GM23338 (cell line): ENCODE results near the gene DDX46. TPM values are rescaled to one million over a fixed set of nuclear protein-coding genes. Genes with fewer than 3 reads are reported as not detected.
A peak's percentile ranks its signal among the peaks of the same experiment; 100 is the strongest.

Experiments used
- ATAC-seq: fragments of 200-7000 bp; cut with Tn5 transposase; 3 replicates; pipeline ENCODE4 v1.9.1; 2020
- DNase-seq: peaks from one replicate; pipeline ENCODE4 v3.0.0-alpha.2; 2015; ENCODE audit warnings: low spot score
- H2AFZ ChIP-seq: fragments of 200-600 bp; sonication (generic); 2 replicates; pipeline ENCODE4 v1.8.0; 2016; ENCODE audit warnings: antibody characterized with exemption, mild to moderate bottlenecking, moderate library complexity
- H3F3A ChIP-seq: fragments of 200-600 bp; sonication (generic); replicated peaks from 2 replicates; pipeline ENCODE4 v1.8.0; 2017; ENCODE audit warnings: antibody characterized with exemption, mixed run types, low read depth
- H3K27ac ChIP-seq: fragments of 200-600 bp; sonication (generic); 2 replicates; pipeline ENCODE4 v1.6.1; 2016; ENCODE audit warnings: low read depth
- H3K27me3 ChIP-seq: fragments of 200-600 bp; sonication (generic); 2 replicates; pipeline ENCODE4 v1.8.0; 2016; ENCODE audit warnings: mild to moderate bottlenecking, mixed run types, moderate library complexity; ENCODE audit not compliant: insufficient read depth
- H3K36me3 ChIP-seq: fragments of 200-600 bp; sonication (generic); 2 replicates; pipeline ENCODE4 v1.8.0; 2016; ENCODE audit warnings: mild to moderate bottlenecking; ENCODE audit not compliant: insufficient read depth
- H3K4me1 ChIP-seq: fragments of 200-600 bp; sonication (generic); 2 replicates; pipeline ENCODE4 v1.8.0; 2016; ENCODE audit warnings: mild to moderate bottlenecking, moderate library complexity; ENCODE audit not compliant: insufficient read depth
- H3K4me2 ChIP-seq: fragments of 200-600 bp; sonication (generic); 2 replicates; pipeline ENCODE4 v1.7.1; 2017; ENCODE audit warnings: mixed run types
- H3K4me3 ChIP-seq: fragments of 200-600 bp; sonication (generic); 2 replicates; pipeline ENCODE4 v1.6.1; 2016; ENCODE audit warnings: mixed run types
- H3K79me2 ChIP-seq: fragments of 200-600 bp; sonication (generic); replicated peaks from 2 replicates; pipeline ENCODE4 v1.8.0; 2017; ENCODE audit warnings: mild to moderate bottlenecking; ENCODE audit not compliant: insufficient read depth
- H3K9me2 ChIP-seq: fragments of 200-600 bp; sonication (generic); 2 replicates; pipeline ENCODE4 v1.8.0; 2017; ENCODE audit not compliant: insufficient read depth
- H4K20me1 ChIP-seq: fragments of 200-600 bp; sonication (generic); replicated peaks from 2 replicates; pipeline ENCODE4 v1.8.0; 2017; ENCODE audit warnings: mild to moderate bottlenecking; ENCODE audit not compliant: insufficient read depth
- H3K27ac Mint-ChIP-seq: 2 replicates; pipeline ENCODE4 v1.8.0; 2020; ENCODE audit warnings: inconsistent platforms, mild to moderate bottlenecking, moderate library complexity, mixed read lengths
- H3K27me3 Mint-ChIP-seq: 3 replicates; pipeline ENCODE4 v1.8.0; 2022; ENCODE audit warnings: low read depth, mild to moderate bottlenecking, moderate library complexity, mixed read lengths, inconsistent platforms; ENCODE audit not compliant: insufficient read depth, poor library complexity
- H3K36me3 Mint-ChIP-seq: 3 replicates; pipeline ENCODE4 v1.8.0; 2021; ENCODE audit warnings: low read depth, mild to moderate bottlenecking, inconsistent platforms, moderate library complexity, mixed read lengths
- H3K4me1 Mint-ChIP-seq: 3 replicates; pipeline ENCODE4 v1.8.0; 2020; ENCODE audit warnings: mild to moderate bottlenecking, inconsistent platforms, mixed read lengths
- H3K4me3 Mint-ChIP-seq: 3 replicates; pipeline ENCODE4 v1.8.0; 2021; ENCODE audit warnings: moderate library complexity, mild to moderate bottlenecking, inconsistent platforms, mixed read lengths
- H3K9me3 Mint-ChIP-seq: 3 replicates; pipeline ENCODE4 v1.8.0; 2020; ENCODE audit warnings: moderate library complexity, mild to moderate bottlenecking, inconsistent platforms, mixed read lengths
- CREB1 ChIP-seq: fragments of 250-450 bp; sonication (Bioruptor Pico); IDR thresholded peaks from 2 replicates; pipeline ENCODE4 v1.5.0; 2020; ENCODE audit warnings: low read depth, mild to moderate bottlenecking, moderate library complexity
- CTCF ChIP-seq, 2 experiments: fragments of 200-600 bp in 1 of 2; sonication (generic) in 1 of 2; conservative IDR thresholded peaks; 2 replicates each; pipeline versions ENCODE4 v1.5.1 to v1.6.1; 2016 to 2017; ENCODE audit warnings: antibody characterized with exemption in 2 of 2, low read depth in 2 of 2, mild to moderate bottlenecking in 2 of 2, moderate library complexity in 1 of 2
- ETS1 ChIP-seq: IDR thresholded peaks from 2 replicates; pipeline ENCODE4 v1.6.1; 2016; ENCODE audit warnings: antibody characterized with exemption
- EZH2 ChIP-seq: fragments of 200-600 bp; sonication (generic); IDR thresholded peaks from one replicate; pipeline ENCODE4 v1.8.0; 2017; ENCODE audit warnings: antibody characterized with exemption, mild to moderate bottlenecking, low read depth; ENCODE audit not compliant: unreplicated experiment
- EZH2phosphoT487 ChIP-seq: fragments of 200-600 bp; sonication (generic); IDR thresholded peaks from one replicate; pipeline ENCODE4 v1.8.1; 2018; ENCODE audit warnings: antibody characterized with exemption; ENCODE audit not compliant: unreplicated experiment
- JUNB ChIP-seq: IDR thresholded peaks from one replicate; pipeline ENCODE4 v1.6.1; 2016; ENCODE audit warnings: antibody characterized with exemption; ENCODE audit not compliant: unreplicated experiment
- NANOG ChIP-seq: IDR thresholded peaks from 2 replicates; pipeline ENCODE4 v1.6.1; 2016; ENCODE audit warnings: antibody characterized with exemption, borderline replicate concordance
- REST ChIP-seq: IDR thresholded peaks from one replicate; pipeline ENCODE4 v1.6.1; 2018; ENCODE audit warnings: antibody characterized with exemption; ENCODE audit not compliant: unreplicated experiment
- ZNF114 ChIP-seq: fragments of 250-450 bp; sonication (Bioruptor Pico); IDR thresholded peaks from 2 replicates; pipeline ENCODE4 v1.5.0; 2020; ENCODE audit warnings: mild to moderate bottlenecking, moderate library complexity
- ZNF331 ChIP-seq: fragments of 250-450 bp; sonication (Bioruptor Pico); IDR thresholded peaks from 2 replicates; pipeline ENCODE4 v1.5.0; 2020; ENCODE audit warnings: low read depth, mild to moderate bottlenecking, moderate library complexity
- polyA plus RNA-seq: library from polyadenylated mRNA; unstranded; fragments of >200 nt; fragmentation: Nextera tagmentation; extraction: Ambion mirVana; gene quantifications from 2 replicates; pipeline ENCODE4 v1.2.1, GENCODE V29; 2016
- total RNA-seq: library from RNA; depleted of rRNA; stranded (reverse); fragments of >200 nt; shearing (Covaris generic); gene quantifications from 2 replicates; pipeline ENCODE4 v1.2.3, GENCODE V29; 2014

DDX46 gene
- total and polyA plus RNA-seq, 2 experiments from 2014 or later, result 85.6 to 91.4 TPM

- Histone ChIP-seq H4K20me1 (no peaks in the 10 kb centered on the region; the same call in 1 of the 2 replicates), H3K9me2 (no peaks in the 10 kb centered on the region), H3K4me2 (no peak overlapping the region), H3K27ac (no peak overlapping the region), H3K79me2 (peaks cover 11% of the 10 kb centered on the region), H3K4me3 (no peak overlapping the region), H3K4me1 (peaks cover 3% of the 10 kb centered on the region; the same call in 1 of the 2 replicates), H3K36me3 (no peaks in the 10 kb centered on the region), H3K27me3 (no peaks in the 10 kb centered on the region), H2AFZ (peak overlapping the region; percentile 1; the same call in 1 of the 2 replicates), H3F3A (no peaks in the 10 kb centered on the region)
- H3K9me3 Mint-ChIP-seq, result no peaks in the 10 kb centered on the region
- H3K36me3 Mint-ChIP-seq, result no peaks in the 10 kb centered on the region
- H3K4me1 Mint-ChIP-seq, result peaks cover 8% of the 10 kb centered on the region; the same call in 2 of the 3 replicates
- H3K27me3 Mint-ChIP-seq, result peaks cover 2% of the 10 kb centered on the region
- no peak overlapping the region for H3K4me3 Mint-ChIP-seq
- DNase-seq, result no peak
- ATAC-seq, result no peak
- TF ChIP-seq REST (no peak), CREB1 (CRISPR knock-in tag) (no peak), EZH2phosphoT487 (no peak), ZNF114 (no peak), JUNB (no peak), NANOG (no peak), ZNF331 (no peak)
- no peak overlapping the region for H3K27ac Mint-ChIP-seq
These were observed 23.3 kb upstream of the DDX46 start for GRCh38 chr5:134735243-134735642.

- Mint-ChIP-seq H3K4me1 (peaks cover 12% of the 10 kb centered on the region; the same call in 2 of the 3 replicates), H3K4me3 (no peak overlapping the region), H3K36me3 (peaks cover 4% of the 10 kb centered on the region; the same call in 2 of the 3 replicates), H3K27ac (no peak overlapping the region), H3K9me3 (no peaks in the 10 kb centered on the region), H3K27me3 (peaks cover 2% of the 10 kb centered on the region)
- H3K27me3 ChIP-seq, result no peaks in the 10 kb centered on the region
- no peaks in the 10 kb centered on the region; the same call in 1 of the 2 replicates for H4K20me1 ChIP-seq
- no peak overlapping the region for H3K27ac ChIP-seq
- peaks cover 4% of the 10 kb centered on the region; the same call in 1 of the 2 replicates for H3K36me3 ChIP-seq
- H3K9me2 ChIP-seq, result no peaks in the 10 kb centered on the region
- H3F3A ChIP-seq, result no peaks in the 10 kb centered on the region
- no peak for DNase-seq
- H3K4me3 ChIP-seq, result no peak overlapping the region
- TF ChIP-seq CTCF (conservative IDR thresholded peaks at IDR 0.05; ENCODE audit: low read depth in 2 of 2) (no peak), NANOG (no peak), EZH2 (no peak), ETS1 (no peak), EZH2phosphoT487 (no peak)
- no peak for ATAC-seq
- H3K4me1 ChIP-seq, result peaks cover 3% of the 10 kb centered on the region; the same call in 1 of the 2 replicates
- H2AFZ ChIP-seq, result peak overlapping the region; percentile 67; the same call in 1 of the 2 replicates
- H3K4me2 ChIP-seq, result no peak overlapping the region
- H3K79me2 ChIP-seq, result peaks cover 22% of the 10 kb centered on the region
These were observed 22.3 kb upstream of the DDX46 start for GRCh38 chr5:134736173-134736812.
